Body of pancreas (tissue), 4 donors: ENCODE data around the gene LETMD1.

ENCODE experiments used
- POLR2A ChIP-seq, 3 donors: fragments of 450-650 bp; IDR thresholded peaks; one replicate each; pipeline ENCODE4 v1.6.1; 2016; ENCODE audit warnings: antibody characterized with exemption in 3 of 3, mild to moderate bottlenecking in 2 of 3
- TF ChIP-seq, protein P1 (sequence below), 7 experiments: fragments of 450-650 bp in 4 of 7; fragments of 200-600 bp in 3 of 7; sonication (generic) in 3 of 7; IDR thresholded peaks; one replicate each; pipeline ENCODE4 v1.5.1; 2016 to 2019; ENCODE audit warnings: antibody characterized with exemption in 7 of 7

DNA sequence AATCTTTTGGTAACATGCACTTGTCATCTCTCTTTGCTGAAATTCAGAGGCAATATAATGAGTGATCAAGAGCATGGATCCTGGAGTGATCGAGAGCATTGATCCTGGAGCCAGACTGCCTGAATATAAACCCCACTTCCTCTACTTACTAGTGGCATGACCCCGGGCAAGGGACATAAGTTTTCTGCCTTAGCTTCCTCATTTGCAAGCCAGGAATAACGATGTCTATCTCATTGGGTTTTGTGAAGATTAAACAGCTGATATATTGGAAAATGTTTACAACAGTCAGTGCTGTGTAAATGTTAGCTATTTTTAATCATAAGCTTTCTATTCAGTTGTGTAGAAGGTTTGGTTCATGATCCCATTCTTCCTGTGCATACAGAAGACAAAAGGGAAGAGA, 37.6 kb downstream of the LETMD1 start:
- no peak for TF ChIP-seq POLR2A (IDR thresholded peaks at IDR 0.05)
- TF ChIP-seq, protein P1, sequence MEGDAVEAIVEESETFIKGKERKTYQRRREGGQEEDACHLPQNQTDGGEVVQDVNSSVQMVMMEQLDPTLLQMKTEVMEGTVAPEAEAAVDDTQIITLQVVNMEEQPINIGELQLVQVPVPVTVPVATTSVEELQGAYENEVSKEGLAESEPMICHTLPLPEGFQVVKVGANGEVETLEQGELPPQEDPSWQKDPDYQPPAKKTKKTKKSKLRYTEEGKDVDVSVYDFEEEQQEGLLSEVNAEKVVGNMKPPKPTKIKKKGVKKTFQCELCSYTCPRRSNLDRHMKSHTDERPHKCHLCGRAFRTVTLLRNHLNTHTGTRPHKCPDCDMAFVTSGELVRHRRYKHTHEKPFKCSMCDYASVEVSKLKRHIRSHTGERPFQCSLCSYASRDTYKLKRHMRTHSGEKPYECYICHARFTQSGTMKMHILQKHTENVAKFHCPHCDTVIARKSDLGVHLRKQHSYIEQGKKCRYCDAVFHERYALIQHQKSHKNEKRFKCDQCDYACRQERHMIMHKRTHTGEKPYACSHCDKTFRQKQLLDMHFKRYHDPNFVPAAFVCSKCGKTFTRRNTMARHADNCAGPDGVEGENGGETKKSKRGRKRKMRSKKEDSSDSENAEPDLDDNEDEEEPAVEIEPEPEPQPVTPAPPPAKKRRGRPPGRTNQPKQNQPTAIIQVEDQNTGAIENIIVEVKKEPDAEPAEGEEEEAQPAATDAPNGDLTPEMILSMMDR (IDR thresholded peaks at IDR 0.05) = no peak
